ENCODE measurements around the gene CYFIP1.

DNA sequence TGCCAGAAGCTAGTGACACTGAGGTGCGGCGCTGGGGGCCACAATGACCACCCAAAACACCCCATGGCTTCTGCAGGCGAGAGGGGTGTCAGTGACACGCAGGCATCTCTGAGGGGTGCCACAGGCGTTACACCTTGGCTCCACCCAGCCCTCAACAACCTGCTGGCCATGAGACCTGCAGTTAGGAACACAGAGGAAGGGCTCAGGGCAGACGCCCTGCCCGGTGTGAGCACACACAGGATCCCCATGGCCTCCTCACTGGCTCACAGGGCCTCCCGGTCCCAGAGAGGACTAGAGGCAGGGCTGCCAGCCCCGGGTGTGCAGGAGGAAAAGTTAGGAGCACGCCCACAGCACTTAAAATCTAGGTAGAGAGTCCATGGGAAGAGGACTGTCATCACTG, 35.1 kb downstream of the CYFIP1 start:
- TF ChIP-seq, protein P1, sequence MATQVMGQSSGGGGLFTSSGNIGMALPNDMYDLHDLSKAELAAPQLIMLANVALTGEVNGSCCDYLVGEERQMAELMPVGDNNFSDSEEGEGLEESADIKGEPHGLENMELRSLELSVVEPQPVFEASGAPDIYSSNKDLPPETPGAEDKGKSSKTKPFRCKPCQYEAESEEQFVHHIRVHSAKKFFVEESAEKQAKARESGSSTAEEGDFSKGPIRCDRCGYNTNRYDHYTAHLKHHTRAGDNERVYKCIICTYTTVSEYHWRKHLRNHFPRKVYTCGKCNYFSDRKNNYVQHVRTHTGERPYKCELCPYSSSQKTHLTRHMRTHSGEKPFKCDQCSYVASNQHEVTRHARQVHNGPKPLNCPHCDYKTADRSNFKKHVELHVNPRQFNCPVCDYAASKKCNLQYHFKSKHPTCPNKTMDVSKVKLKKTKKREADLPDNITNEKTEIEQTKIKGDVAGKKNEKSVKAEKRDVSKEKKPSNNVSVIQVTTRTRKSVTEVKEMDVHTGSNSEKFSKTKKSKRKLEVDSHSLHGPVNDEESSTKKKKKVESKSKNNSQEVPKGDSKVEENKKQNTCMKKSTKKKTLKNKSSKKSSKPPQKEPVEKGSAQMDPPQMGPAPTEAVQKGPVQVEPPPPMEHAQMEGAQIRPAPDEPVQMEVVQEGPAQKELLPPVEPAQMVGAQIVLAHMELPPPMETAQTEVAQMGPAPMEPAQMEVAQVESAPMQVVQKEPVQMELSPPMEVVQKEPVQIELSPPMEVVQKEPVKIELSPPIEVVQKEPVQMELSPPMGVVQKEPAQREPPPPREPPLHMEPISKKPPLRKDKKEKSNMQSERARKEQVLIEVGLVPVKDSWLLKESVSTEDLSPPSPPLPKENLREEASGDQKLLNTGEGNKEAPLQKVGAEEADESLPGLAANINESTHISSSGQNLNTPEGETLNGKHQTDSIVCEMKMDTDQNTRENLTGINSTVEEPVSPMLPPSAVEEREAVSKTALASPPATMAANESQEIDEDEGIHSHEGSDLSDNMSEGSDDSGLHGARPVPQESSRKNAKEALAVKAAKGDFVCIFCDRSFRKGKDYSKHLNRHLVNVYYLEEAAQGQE (IDR thresholded peaks at IDR 0.05; ENCODE audit: borderline replicate concordance), result no peak
- no peak for TF ChIP-seq CTCF (IDR thresholded peaks at IDR 0.05; ENCODE audit: poor library complexity, severe bottlenecking)
- TF ChIP-seq RAD21 (conservative IDR thresholded peaks at IDR 0.05), result no peak
- TF ChIP-seq EP300 (conservative IDR thresholded peaks at IDR 0.05; ENCODE audit: poor library complexity, severe bottlenecking), result no peak
- no peak for TF ChIP-seq EZH2 (IDR thresholded peaks at IDR 0.05; ENCODE audit: borderline replicate concordance, insufficient read depth, low read length, poor library complexity, severe bottlenecking)
- no peak for TF ChIP-seq TAF1 (IDR thresholded peaks at IDR 0.05; ENCODE audit: low read depth)
- no peak for TF ChIP-seq POLR2AphosphoS5 (IDR thresholded peaks at IDR 0.05)
- no peak for TF ChIP-seq SMC3 (conservative IDR thresholded peaks at IDR 0.05; ENCODE audit: poor library complexity)

All from neural cell (in vitro differentiated cells).